IMR-90 (cell line): ENCODE results near the gene IL19. TPM values are rescaled to one million over a fixed set of nuclear protein-coding genes. Genes with fewer than 3 reads are reported as not detected.

ENCODE experiments used
- ATAC-seq: fragments of 200-7000 bp; cut with Tn5 transposase; 2 replicates; pipeline ENCODE4 v1.9.1; 2020; ENCODE audit warnings: low read depth, mild to moderate bottlenecking, moderate library complexity
- BruUV-seq: library from RNA; stranded (reverse); fragments of 400-500 nt; replicated peaks from 2 replicates; lab custom pipeline; 2021; lab: Mats Ljungman, UMichigan
- CTCF ChIA-PET: fragments of 300-600 bp; formaldehyde crosslinking; extraction: SDS; loops from one replicate; lab custom pipeline; 2021; ENCODE audit warnings: antibody characterized with exemption; lab: Yijun Ruan, JAX
- POLR2A ChIA-PET: fragments of 300-600 bp; sonication (Branson Sonifier 250); formaldehyde crosslinking; loops from one replicate; lab custom pipeline; 2022; ENCODE audit warnings: antibody characterized with exemption; ENCODE audit not compliant: unreplicated experiment; lab: Charles Lee
- DNase-seq: peaks from one replicate; pipeline ENCODE4 v3.0.0; 2013
- H2AFZ ChIP-seq: replicated peaks from 2 replicates; pipeline ENCODE3; 2013; ENCODE audit warnings: low read length, mild to moderate bottlenecking; ENCODE audit not compliant: poor library complexity
- H2AK5ac ChIP-seq: 2 replicates; pipeline ENCODE4 v1.6.1; 2013; ENCODE audit warnings: low read depth, low read length, inconsistent platforms
- H2AK9ac ChIP-seq: replicated peaks from 2 replicates; pipeline ENCODE3; 2013; ENCODE audit warnings: mild to moderate bottlenecking, low read depth, low read length, moderate library complexity; ENCODE audit not compliant: poor library complexity
- H2BK120ac ChIP-seq: 2 replicates; pipeline ENCODE4 v1.6.1; 2013; ENCODE audit warnings: low read depth, low read length, inconsistent platforms
- H2BK15ac ChIP-seq: 3 replicates; pipeline ENCODE4 v1.6.1; 2013; ENCODE audit warnings: low read depth, low read length, inconsistent platforms
- H2BK20ac ChIP-seq: 2 replicates; pipeline ENCODE4 v1.6.1; 2013; ENCODE audit warnings: low read depth, mild to moderate bottlenecking, inconsistent platforms, low read length, moderate library complexity
- H2BK5ac ChIP-seq: 2 replicates; pipeline ENCODE4 v1.6.1; 2013; ENCODE audit warnings: mild to moderate bottlenecking, low read depth, low read length, inconsistent platforms; ENCODE audit not compliant: poor library complexity, severe bottlenecking
- H3K14ac ChIP-seq: replicated peaks from 2 replicates; pipeline ENCODE4 v1.6.1; 2013; ENCODE audit warnings: low read depth, low read length, inconsistent platforms
- H3K18ac ChIP-seq: 2 replicates; pipeline ENCODE4 v1.6.1; 2013; ENCODE audit warnings: low read depth, low read length, control low read depth
- H3K23ac ChIP-seq: 2 replicates; pipeline ENCODE4 v1.6.1; 2013; ENCODE audit warnings: low read depth, low read length, inconsistent platforms
- H3K27ac ChIP-seq: 2 replicates; pipeline ENCODE4 v1.5.1; 2013; ENCODE audit warnings: mild to moderate bottlenecking, control low read depth, low read length; ENCODE audit not compliant: insufficient read depth
- H3K27me3 ChIP-seq: 2 replicates; pipeline ENCODE4 v1.6.1; 2013; ENCODE audit warnings: low read length; ENCODE audit not compliant: control insufficient read depth, insufficient read depth
- H3K36me3 ChIP-seq: 2 replicates; pipeline ENCODE4 v1.6.1; 2013; ENCODE audit warnings: low read length, mixed read lengths; ENCODE audit not compliant: control insufficient read depth, insufficient read depth
- H3K4ac ChIP-seq: 2 replicates; pipeline ENCODE4 v1.6.1; 2013; ENCODE audit warnings: low read depth, low read length, inconsistent platforms
- H3K4me1 ChIP-seq: 2 replicates; pipeline ENCODE4 v1.6.1; 2013; ENCODE audit warnings: low read length, mixed read lengths; ENCODE audit not compliant: control insufficient read depth, insufficient read depth
- H3K4me2 ChIP-seq: 2 replicates; pipeline ENCODE4 v1.6.1; 2013; ENCODE audit warnings: low read depth, mild to moderate bottlenecking, control low read depth, low read length, moderate library complexity
- H3K4me3 ChIP-seq: 2 replicates; pipeline ENCODE4 v1.5.1; 2013; ENCODE audit warnings: low read depth, mild to moderate bottlenecking, control low read depth, low read length, moderate library complexity; ENCODE audit not compliant: insufficient read depth
- H3K56ac ChIP-seq: 2 replicates; pipeline ENCODE4 v1.6.1; 2013; ENCODE audit warnings: low read length, inconsistent platforms; ENCODE audit not compliant: insufficient read depth; ENCODE audit errors: extremely low read depth
- H3K79me1 ChIP-seq, 2 experiments: 2 replicates each; pipeline ENCODE4 v1.6.1; 2013; ENCODE audit warnings: low read length in 2 of 2, inconsistent platforms in 1 of 2, low read depth in 1 of 2
- H3K9ac ChIP-seq: 2 replicates; pipeline ENCODE4 v1.6.1; 2013; ENCODE audit warnings: low read depth, low read length, control low read depth
- H3K9me1 ChIP-seq: 2 replicates; pipeline ENCODE4 v1.6.1; 2013; ENCODE audit warnings: low read length, inconsistent platforms; ENCODE audit not compliant: insufficient read depth
- H3K9me3 ChIP-seq: 2 replicates; pipeline ENCODE4 v1.6.1; 2013; ENCODE audit warnings: low read length; ENCODE audit not compliant: control insufficient read depth, insufficient read depth
- H4K20me1 ChIP-seq: 2 replicates; pipeline ENCODE4 v1.6.1; 2013; ENCODE audit warnings: low read length, inconsistent platforms; ENCODE audit not compliant: insufficient read depth
- H4K5ac ChIP-seq: 2 replicates; pipeline ENCODE4 v1.6.1; 2013; ENCODE audit warnings: mild to moderate bottlenecking, low read depth, low read length, control low read depth
- H4K8ac ChIP-seq, 2 experiments: 2 replicates each; pipeline ENCODE4 v1.6.1; 2013; ENCODE audit warnings: low read depth in 2 of 2, low read length in 2 of 2, control low read depth in 1 of 2, inconsistent platforms in 1 of 2
- H4K91ac ChIP-seq: 2 replicates; pipeline ENCODE4 v1.6.1; 2013; ENCODE audit warnings: low read depth, low read length, inconsistent platforms; ENCODE audit not compliant: insufficient read depth
- BHLHE40 ChIP-seq: fragments of 150-350 bp; IDR thresholded peaks from 2 replicates; pipeline ENCODE4 v1.6.1; 2016; ENCODE audit warnings: mild to moderate bottlenecking, low read depth, low read length
- MAZ ChIP-seq: IDR thresholded peaks from 2 replicates; pipeline ENCODE4 v1.6.1; 2012; ENCODE audit warnings: low read depth, mild to moderate bottlenecking, low read length, improper control_type of control experiment, moderate library complexity, borderline replicate concordance
- MXI1 ChIP-seq: IDR thresholded peaks from 2 replicates; pipeline ENCODE4 v1.6.1; 2012; ENCODE audit warnings: low read depth, mild to moderate bottlenecking, low read length, moderate library complexity, borderline replicate concordance
- POLR2A ChIP-seq: IDR thresholded peaks from 2 replicates; pipeline ENCODE4 v1.6.1; 2012; ENCODE audit warnings: mild to moderate bottlenecking, low read depth, low read length
- RCOR1 ChIP-seq: IDR thresholded peaks from 2 replicates; pipeline ENCODE4 v1.6.1; 2012; ENCODE audit warnings: mild to moderate bottlenecking, low read length, improper control_type of control experiment; ENCODE audit not compliant: insufficient replicate concordance
- SMC3 ChIP-seq: fragments of 150-350 bp; IDR thresholded peaks from 2 replicates; pipeline ENCODE4 v1.6.1; 2016; ENCODE audit warnings: low read depth, mild to moderate bottlenecking, antibody characterized with exemption, low read length, moderate library complexity
- WGBS, 2 experiments: methylation state at CpG; one replicate each; pipeline versions ENCODE4 v1.1.5 to v1.1.7; 2013; ENCODE audit warnings: missing lambda C conversion rate in 2 of 2; ENCODE audit not compliant: insufficient read length in 1 of 2; ENCODE audit errors: extremely low coverage in 2 of 2; 5-methylcytosine and 5-hydroxymethylcytosine counted together
- dilution Hi-C: fragments of 300-500 bp; cut with HindIII; formaldehyde crosslinking; loops from one replicate; pipeline ENCODE4 v1.14.3; 2018; ENCODE audit warnings: low sequenced_read_pairs; ENCODE audit not compliant: unreplicated experiment
- in situ Hi-C: fragments of 300-500 bp; cut with MboI; formaldehyde crosslinking; loops from 3 replicates; pipeline ENCODE4 v1.14.3; 2019; ENCODE audit warnings: low sequenced_read_pairs, inconsistent platforms, mixed read lengths
- intact Hi-C: fragments of 100-400 bp; cut with micrococcal nuclease; formaldehyde crosslinking; loops from 2 replicates; pipeline ENCODE4 v1.10.0; 2022
- polyA plus RNA-seq, 3 experiments: library from polyadenylated mRNA; depleted of rRNA; stranded (reverse); fragments of >200 nt; gene quantifications; 2 replicates each; pipeline ENCODE4 v1.2.3, GENCODE V29; 2012; ENCODE audit warnings: low replicate concordance in 1 of 3
- total RNA-seq: library from RNA; depleted of rRNA; stranded (reverse); fragments of >200 nt; gene quantifications from 2 replicates; pipeline ENCODE4 v1.2.3, GENCODE V29; 2012
- TF ChIP-seq, protein P1 (sequence below): fragments of 150-350 bp; IDR thresholded peaks from 2 replicates; pipeline ENCODE4 v1.6.1; 2017; ENCODE audit warnings: mild to moderate bottlenecking, antibody characterized with exemption, low read length, low read depth

Gene IL19
- total and polyA plus RNA-seq, 2 of the 4 experiments (the other 2 are of a cell fraction) = not detected

GRCh38 chr1:206739411-206740076, 31.0 kb upstream of the IL19 start:
- Histone ChIP-seq H3K18ac (no peak overlapping the region), H4K91ac (no peak overlapping the region), H4K8ac (no peak overlapping the region), H2AK5ac (no peak overlapping the region), H3K9ac (no peak overlapping the region), H4K20me1 (peaks cover 5% of the 10 kb centered on the region; the same call in 1 of the 2 replicates), H2BK15ac (no peak overlapping the region), H3K4ac (no peak overlapping the region), H2AFZ (no peak overlapping the region), H3K27me3 (no peaks in the 10 kb centered on the region), H2BK20ac (no peak overlapping the region), H2BK120ac (no peak overlapping the region), H3K27ac (no peak overlapping the region), H3K36me3 (peaks cover 10% of the 10 kb centered on the region), H4K5ac (no peak overlapping the region), H2BK5ac (no peak overlapping the region), H3K79me1 (peaks cover 0 to 34% of the 10 kb centered on the region in 2 experiments; a peak in 2 of 4 replicates), H3K9me3 (no peaks in the 10 kb centered on the region), H3K9me1 (peaks cover 21% of the 10 kb centered on the region), H3K4me3 (no peak overlapping the region), H3K23ac (peak overlapping the region; percentile 10; the same call in 1 of the 2 replicates), H3K4me1 (peaks cover 13% of the 10 kb centered on the region), H3K4me2 (no peak overlapping the region), H3K14ac (no peak overlapping the region; the same call in 1 of the 2 replicates), H3K56ac (no peak overlapping the region), H2AK9ac (no peak overlapping the region)
- dilution Hi-C loops (no loop called here), intact Hi-C loops (loop anchor here (5.0 to 10.0 kb wide), 2 partner anchors 245 to 763 kb away; no protein-coding TSS in a partner anchor), in situ Hi-C loops (loop anchor here (5.0 kb wide), 2 partner anchors 68 to 173 kb away; no protein-coding TSS in a partner anchor)
- WGBS, 2 experiments = 38% methylated on average over 2 of the region's 5 CpGs; no CpG with 5 or more reads in 1 of the 2 experiments
- BruUV-seq = no TSS peak
- ATAC-seq (no peak), DNase-seq (peak; percentile 33)
- ChIA-PET POLR2A (no interaction called here), CTCF (interaction anchor here (1.7 kb wide), 1 partner anchor 70 kb away, joined by 7 read pairs; no protein-coding TSS in a partner anchor)
- TF ChIP-seq MAZ = no peak
- no peak for TF ChIP-seq MXI1
- no peak for TF ChIP-seq SMC3
- TF ChIP-seq BHLHE40 = no peak
- no peak for TF ChIP-seq RCOR1
- TF ChIP-seq POLR2A = no peak
- TF ChIP-seq, protein P1, sequence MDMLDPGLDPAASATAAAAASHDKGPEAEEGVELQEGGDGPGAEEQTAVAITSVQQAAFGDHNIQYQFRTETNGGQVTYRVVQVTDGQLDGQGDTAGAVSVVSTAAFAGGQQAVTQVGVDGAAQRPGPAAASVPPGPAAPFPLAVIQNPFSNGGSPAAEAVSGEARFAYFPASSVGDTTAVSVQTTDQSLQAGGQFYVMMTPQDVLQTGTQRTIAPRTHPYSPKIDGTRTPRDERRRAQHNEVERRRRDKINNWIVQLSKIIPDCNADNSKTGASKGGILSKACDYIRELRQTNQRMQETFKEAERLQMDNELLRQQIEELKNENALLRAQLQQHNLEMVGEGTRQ = no peak
